IMR-90 (cell line): ENCODE data around the gene PCDH1. TPM values are rescaled to one million over a fixed set of nuclear protein-coding genes. Genes with fewer than 3 reads are reported as not detected.

ENCODE experiments used
- ATAC-seq: fragments of 200-7000 bp; cut with Tn5 transposase; 2 replicates; pipeline ENCODE4 v1.9.1; 2020; ENCODE audit warnings: low read depth, mild to moderate bottlenecking, moderate library complexity
- BruUV-seq: library from RNA; stranded (reverse); fragments of 400-500 nt; replicated peaks from 2 replicates; lab custom pipeline; 2021; lab: Mats Ljungman, UMichigan
- CTCF ChIA-PET: fragments of 300-600 bp; formaldehyde crosslinking; extraction: SDS; loops from one replicate; lab custom pipeline; 2021; ENCODE audit warnings: antibody characterized with exemption; lab: Yijun Ruan, JAX
- POLR2A ChIA-PET: fragments of 300-600 bp; sonication (Branson Sonifier 250); formaldehyde crosslinking; loops from one replicate; lab custom pipeline; 2022; ENCODE audit warnings: antibody characterized with exemption; ENCODE audit not compliant: unreplicated experiment; lab: Charles Lee
- DNase-seq: peaks from one replicate; pipeline ENCODE4 v3.0.0; 2013
- H2AFZ ChIP-seq: replicated peaks from 2 replicates; pipeline ENCODE3; 2013; ENCODE audit warnings: low read length, mild to moderate bottlenecking; ENCODE audit not compliant: poor library complexity
- H2AK5ac ChIP-seq: 2 replicates; pipeline ENCODE4 v1.6.1; 2013; ENCODE audit warnings: low read depth, low read length, inconsistent platforms
- H2AK9ac ChIP-seq: replicated peaks from 2 replicates; pipeline ENCODE3; 2013; ENCODE audit warnings: mild to moderate bottlenecking, low read depth, low read length, moderate library complexity; ENCODE audit not compliant: poor library complexity
- H2BK120ac ChIP-seq: 2 replicates; pipeline ENCODE4 v1.6.1; 2013; ENCODE audit warnings: low read depth, low read length, inconsistent platforms
- H2BK15ac ChIP-seq: 3 replicates; pipeline ENCODE4 v1.6.1; 2013; ENCODE audit warnings: low read depth, low read length, inconsistent platforms
- H2BK20ac ChIP-seq: 2 replicates; pipeline ENCODE4 v1.6.1; 2013; ENCODE audit warnings: low read depth, mild to moderate bottlenecking, inconsistent platforms, low read length, moderate library complexity
- H2BK5ac ChIP-seq: 2 replicates; pipeline ENCODE4 v1.6.1; 2013; ENCODE audit warnings: mild to moderate bottlenecking, low read depth, low read length, inconsistent platforms; ENCODE audit not compliant: poor library complexity, severe bottlenecking
- H3K14ac ChIP-seq: replicated peaks from 2 replicates; pipeline ENCODE4 v1.6.1; 2013; ENCODE audit warnings: low read depth, low read length, inconsistent platforms
- H3K18ac ChIP-seq: 2 replicates; pipeline ENCODE4 v1.6.1; 2013; ENCODE audit warnings: low read depth, low read length, control low read depth
- H3K23ac ChIP-seq: 2 replicates; pipeline ENCODE4 v1.6.1; 2013; ENCODE audit warnings: low read depth, low read length, inconsistent platforms
- H3K27ac ChIP-seq: 2 replicates; pipeline ENCODE4 v1.5.1; 2013; ENCODE audit warnings: mild to moderate bottlenecking, control low read depth, low read length; ENCODE audit not compliant: insufficient read depth
- H3K27me3 ChIP-seq: 2 replicates; pipeline ENCODE4 v1.6.1; 2013; ENCODE audit warnings: low read length; ENCODE audit not compliant: control insufficient read depth, insufficient read depth
- H3K36me3 ChIP-seq: 2 replicates; pipeline ENCODE4 v1.6.1; 2013; ENCODE audit warnings: low read length, mixed read lengths; ENCODE audit not compliant: control insufficient read depth, insufficient read depth
- H3K4ac ChIP-seq: 2 replicates; pipeline ENCODE4 v1.6.1; 2013; ENCODE audit warnings: low read depth, low read length, inconsistent platforms
- H3K4me1 ChIP-seq: 2 replicates; pipeline ENCODE4 v1.6.1; 2013; ENCODE audit warnings: low read length, mixed read lengths; ENCODE audit not compliant: control insufficient read depth, insufficient read depth
- H3K4me2 ChIP-seq: 2 replicates; pipeline ENCODE4 v1.6.1; 2013; ENCODE audit warnings: low read depth, mild to moderate bottlenecking, control low read depth, low read length, moderate library complexity
- H3K4me3 ChIP-seq: 2 replicates; pipeline ENCODE4 v1.5.1; 2013; ENCODE audit warnings: low read depth, mild to moderate bottlenecking, control low read depth, low read length, moderate library complexity; ENCODE audit not compliant: insufficient read depth
- H3K56ac ChIP-seq: 2 replicates; pipeline ENCODE4 v1.6.1; 2013; ENCODE audit warnings: low read length, inconsistent platforms; ENCODE audit not compliant: insufficient read depth; ENCODE audit errors: extremely low read depth
- H3K79me1 ChIP-seq, 2 experiments: 2 replicates each; pipeline ENCODE4 v1.6.1; 2013; ENCODE audit warnings: low read length in 2 of 2, inconsistent platforms in 1 of 2, low read depth in 1 of 2
- H3K9ac ChIP-seq: 2 replicates; pipeline ENCODE4 v1.6.1; 2013; ENCODE audit warnings: low read depth, low read length, control low read depth
- H3K9me1 ChIP-seq: 2 replicates; pipeline ENCODE4 v1.6.1; 2013; ENCODE audit warnings: low read length, inconsistent platforms; ENCODE audit not compliant: insufficient read depth
- H3K9me3 ChIP-seq: 2 replicates; pipeline ENCODE4 v1.6.1; 2013; ENCODE audit warnings: low read length; ENCODE audit not compliant: control insufficient read depth, insufficient read depth
- H4K20me1 ChIP-seq: 2 replicates; pipeline ENCODE4 v1.6.1; 2013; ENCODE audit warnings: low read length, inconsistent platforms; ENCODE audit not compliant: insufficient read depth
- H4K5ac ChIP-seq: 2 replicates; pipeline ENCODE4 v1.6.1; 2013; ENCODE audit warnings: mild to moderate bottlenecking, low read depth, low read length, control low read depth
- H4K8ac ChIP-seq, 2 experiments: 2 replicates each; pipeline ENCODE4 v1.6.1; 2013; ENCODE audit warnings: low read depth in 2 of 2, low read length in 2 of 2, control low read depth in 1 of 2, inconsistent platforms in 1 of 2
- H4K91ac ChIP-seq: 2 replicates; pipeline ENCODE4 v1.6.1; 2013; ENCODE audit warnings: low read depth, low read length, inconsistent platforms; ENCODE audit not compliant: insufficient read depth
- BHLHE40 ChIP-seq: fragments of 150-350 bp; IDR thresholded peaks from 2 replicates; pipeline ENCODE4 v1.6.1; 2016; ENCODE audit warnings: mild to moderate bottlenecking, low read depth, low read length
- CEBPB ChIP-seq: IDR thresholded peaks from 2 replicates; pipeline ENCODE4 v1.6.1; 2012; ENCODE audit warnings: low read depth, low read length, improper control_type of control experiment
- CHD1 ChIP-seq: IDR thresholded peaks from 2 replicates; pipeline ENCODE4 v1.6.1; 2012; ENCODE audit warnings: low read depth, low read length, improper control_type of control experiment
- CTCF ChIP-seq: conservative IDR thresholded peaks from 2 replicates; pipeline ENCODE4 v1.5.1; 2012; ENCODE audit warnings: mild to moderate bottlenecking, low read depth, low read length, improper control_type of control experiment
- FOS ChIP-seq: fragments of 150-350 bp; IDR thresholded peaks from 2 replicates; pipeline ENCODE4 v1.6.1; 2016; ENCODE audit warnings: low read depth, low read length
- MAZ ChIP-seq: IDR thresholded peaks from 2 replicates; pipeline ENCODE4 v1.6.1; 2012; ENCODE audit warnings: low read depth, mild to moderate bottlenecking, low read length, improper control_type of control experiment, moderate library complexity, borderline replicate concordance
- MXI1 ChIP-seq: IDR thresholded peaks from 2 replicates; pipeline ENCODE4 v1.6.1; 2012; ENCODE audit warnings: low read depth, mild to moderate bottlenecking, low read length, moderate library complexity, borderline replicate concordance
- NFE2L2 ChIP-seq: fragments of 150-350 bp; IDR thresholded peaks from 2 replicates; pipeline ENCODE4 v1.6.1; 2016; ENCODE audit warnings: low read depth, mild to moderate bottlenecking, low read length
- POLR2A ChIP-seq: IDR thresholded peaks from 2 replicates; pipeline ENCODE4 v1.6.1; 2012; ENCODE audit warnings: mild to moderate bottlenecking, low read depth, low read length
- RAD21 ChIP-seq: IDR thresholded peaks from 2 replicates; pipeline ENCODE4 v1.6.1; 2012; ENCODE audit warnings: low read length, improper control_type of control experiment
- RCOR1 ChIP-seq: IDR thresholded peaks from 2 replicates; pipeline ENCODE4 v1.6.1; 2012; ENCODE audit warnings: mild to moderate bottlenecking, low read length, improper control_type of control experiment; ENCODE audit not compliant: insufficient replicate concordance
- RFX5 ChIP-seq: IDR thresholded peaks from 2 replicates; pipeline ENCODE4 v1.8.0; 2012; ENCODE audit warnings: low read depth, mild to moderate bottlenecking, low read length, moderate library complexity
- USF2 ChIP-seq: fragments of 150-350 bp; IDR thresholded peaks from 2 replicates; pipeline ENCODE4 v1.6.1; 2017; ENCODE audit warnings: mild to moderate bottlenecking, antibody characterized with exemption, low read length, low read depth
- WGBS, 2 experiments: methylation state at CpG; one replicate each; pipeline versions ENCODE4 v1.1.5 to v1.1.7; 2013; ENCODE audit warnings: missing lambda C conversion rate in 2 of 2; ENCODE audit not compliant: insufficient read length in 1 of 2; ENCODE audit errors: extremely low coverage in 2 of 2; 5-methylcytosine and 5-hydroxymethylcytosine counted together
- dilution Hi-C: fragments of 300-500 bp; cut with HindIII; formaldehyde crosslinking; loops from one replicate; pipeline ENCODE4 v1.14.3; 2018; ENCODE audit warnings: low sequenced_read_pairs; ENCODE audit not compliant: unreplicated experiment
- in situ Hi-C: fragments of 300-500 bp; cut with MboI; formaldehyde crosslinking; loops from 3 replicates; pipeline ENCODE4 v1.14.3; 2019; ENCODE audit warnings: low sequenced_read_pairs, inconsistent platforms, mixed read lengths
- intact Hi-C: fragments of 100-400 bp; cut with micrococcal nuclease; formaldehyde crosslinking; loops from 2 replicates; pipeline ENCODE4 v1.10.0; 2022
- polyA plus RNA-seq, 3 experiments: library from polyadenylated mRNA; depleted of rRNA; stranded (reverse); fragments of >200 nt; gene quantifications; 2 replicates each; pipeline ENCODE4 v1.2.3, GENCODE V29; 2012; ENCODE audit warnings: low replicate concordance in 1 of 3
- total RNA-seq: library from RNA; depleted of rRNA; stranded (reverse); fragments of >200 nt; gene quantifications from 2 replicates; pipeline ENCODE4 v1.2.3, GENCODE V29; 2012
- TF ChIP-seq, protein P1 (sequence below): fragments of 150-350 bp; IDR thresholded peaks from 2 replicates; pipeline ENCODE4 v1.6.1; 2016; ENCODE audit warnings: low read depth, mild to moderate bottlenecking, low read length, moderate library complexity, borderline replicate concordance

The PCDH1 gene
- total and polyA plus RNA-seq, 2 of the 4 experiments (the other 2 are of a cell fraction), result 0.74 to 0.90 TPM

DNA sequence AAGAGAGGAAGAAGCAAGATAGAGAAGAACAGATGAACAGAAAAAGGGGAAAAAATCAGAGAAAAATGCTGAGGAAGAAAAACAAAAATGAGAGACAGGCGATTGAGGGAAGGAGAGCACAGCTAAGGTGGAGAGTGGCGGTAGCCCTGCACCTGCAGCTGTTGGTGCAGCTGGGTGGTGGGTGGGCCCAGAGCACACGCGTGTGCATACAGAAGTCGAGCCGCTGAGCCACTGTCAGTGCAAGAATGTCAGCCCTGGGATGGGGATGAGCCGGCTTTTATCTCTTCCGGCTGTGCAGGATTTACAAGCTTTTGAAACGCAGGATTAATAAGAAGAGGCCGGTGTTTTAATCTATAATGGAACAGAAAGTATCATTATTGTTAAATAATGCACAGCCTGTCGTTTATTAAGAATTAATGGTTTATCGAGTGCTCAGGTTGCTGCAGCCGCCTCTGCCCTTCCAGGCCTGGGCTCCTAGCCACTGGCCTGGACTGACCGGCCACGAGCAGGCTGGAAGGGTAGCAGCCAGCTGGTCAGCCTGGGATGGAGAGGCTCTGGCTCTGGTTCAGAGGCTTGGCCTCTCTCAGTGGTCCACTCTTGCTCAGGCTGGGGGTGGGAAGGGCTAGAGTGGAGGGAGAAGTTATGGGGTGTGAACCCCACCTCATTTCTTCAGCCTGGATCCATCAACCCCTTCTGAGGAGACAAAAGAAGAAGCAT is 68.7 kb downstream of the PCDH1 start:
- no peak overlapping the region for H3K23ac ChIP-seq
- no peaks in the 10 kb centered on the region for H3K9me1 ChIP-seq
- no peak overlapping the region for H3K4me2 ChIP-seq
- H2AK9ac ChIP-seq, result no peak overlapping the region
- H3K27me3 ChIP-seq, result peaks cover 85% of the 10 kb centered on the region
- ATAC-seq (no peak), DNase-seq (no peak)
- CTCF ChIA-PET, result no interaction called here
- no peak overlapping the region for H2BK120ac ChIP-seq
- no peak overlapping the region for H4K5ac ChIP-seq
- H3K79me1 ChIP-seq, result no peaks in the 10 kb centered on the region
- no peak overlapping the region for H4K8ac ChIP-seq
- POLR2A ChIA-PET, result no interaction called here
- dilution Hi-C loops, result no loop called here
- H2AK5ac ChIP-seq, result no peak overlapping the region
- H3K4me1 ChIP-seq, result no peaks in the 10 kb centered on the region
- no peak overlapping the region for H2BK15ac ChIP-seq
- no peak overlapping the region for H3K18ac ChIP-seq
- no peak overlapping the region for H3K56ac ChIP-seq
- no peak overlapping the region for H4K91ac ChIP-seq
- TF ChIP-seq FOS (no peak), BHLHE40 (no peak), CHD1 (no peak), RFX5 (no peak), CTCF (no peak), MAZ (no peak), MXI1 (no peak), CEBPB (no peak), RAD21 (no peak), NFE2L2 (no peak), POLR2A (no peak), USF2 (no peak), RCOR1 (no peak)
- TF ChIP-seq, protein P1, sequence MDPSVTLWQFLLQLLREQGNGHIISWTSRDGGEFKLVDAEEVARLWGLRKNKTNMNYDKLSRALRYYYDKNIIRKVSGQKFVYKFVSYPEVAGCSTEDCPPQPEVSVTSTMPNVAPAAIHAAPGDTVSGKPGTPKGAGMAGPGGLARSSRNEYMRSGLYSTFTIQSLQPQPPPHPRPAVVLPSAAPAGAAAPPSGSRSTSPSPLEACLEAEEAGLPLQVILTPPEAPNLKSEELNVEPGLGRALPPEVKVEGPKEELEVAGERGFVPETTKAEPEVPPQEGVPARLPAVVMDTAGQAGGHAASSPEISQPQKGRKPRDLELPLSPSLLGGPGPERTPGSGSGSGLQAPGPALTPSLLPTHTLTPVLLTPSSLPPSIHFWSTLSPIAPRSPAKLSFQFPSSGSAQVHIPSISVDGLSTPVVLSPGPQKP, result no peak
- no peak overlapping the region for H3K27ac ChIP-seq
- no peaks in the 10 kb centered on the region for H3K9me3 ChIP-seq
- no peak overlapping the region for H2AFZ ChIP-seq
- no peaks in the 10 kb centered on the region for H4K20me1 ChIP-seq
- H3K9ac ChIP-seq, result no peak overlapping the region
- H3K4me3 ChIP-seq, result no peak overlapping the region
- H3K36me3 ChIP-seq, result no peaks in the 10 kb centered on the region
- no peak overlapping the region for H3K14ac ChIP-seq
- no peak overlapping the region for H3K4ac ChIP-seq
- BruUV-seq, result no TSS peak
- intact Hi-C loops, result loop anchor here (5.0 kb wide), 1 partner anchor 107 kb away; no protein-coding TSS in a partner anchor
- WGBS, 2 experiments, result 18% methylated on average over 3 of the region's 15 CpGs; no CpG with 5 or more reads in 1 of the 2 experiments
- in situ Hi-C loops, result no loop called here
- no peak overlapping the region for H2BK20ac ChIP-seq
- H2BK5ac ChIP-seq, result no peak overlapping the region
